Transverse colon (tissue), 4 donors: ENCODE measurements around the gene HSPB1. TPM values are rescaled to one million over a fixed set of nuclear protein-coding genes. Genes with fewer than 3 reads are reported as not detected.

ENCODE experiments used
- DNase-seq: peaks from one replicate; pipeline ENCODE4 v3.0.0-alpha.2; 2019
- H3K27ac ChIP-seq, 4 donors: fragments of 200-600 bp; sonication (generic); 2 replicates each; pipeline ENCODE4 v1.5.1; 2016 to 2018; ENCODE audit warnings: inconsistent platforms in 4 of 4
- H3K27me3 ChIP-seq: fragments of 200-600 bp; sonication (generic); 2 replicates; pipeline ENCODE4 v1.5.1; 2017; ENCODE audit warnings: inconsistent platforms
- H3K36me3 ChIP-seq, 4 donors: fragments of 200-600 bp; sonication (generic); 2 replicates each; pipeline ENCODE4 v1.5.1; 2017 to 2019; ENCODE audit warnings: inconsistent platforms in 4 of 4
- H3K4me1 ChIP-seq, 4 donors: fragments of 200-600 bp; sonication (generic); 2 replicates each; pipeline ENCODE4 v1.5.1; 2017 to 2020; ENCODE audit warnings: inconsistent platforms in 4 of 4
- H3K4me3 ChIP-seq, 4 donors: fragments of 200-600 bp; sonication (generic); 1 replicate in 1 of 4; 2 replicates in 3 of 4; pipeline versions ENCODE4 v1.5.1 to v1.6.1; 2017 to 2019; ENCODE audit warnings: inconsistent platforms in 4 of 4
- H3K9me3 ChIP-seq, 2 donors: fragments of 200-600 bp; sonication (generic); 2 replicates each; pipeline ENCODE4 v1.5.1; 2017 to 2019; ENCODE audit warnings: inconsistent platforms in 2 of 2
- CTCF ChIP-seq, 5 experiments: fragments of 200-600 bp in 3 of 5; fragments of 450-650 bp in 2 of 5; sonication (generic) in 3 of 5; IDR thresholded peaks; 1 replicate in 2 of 5; 2 replicates in 3 of 5; pipeline ENCODE4 v1.5.1; 2016 to 2017; ENCODE audit warnings: antibody characterized with exemption in 5 of 5, inconsistent platforms in 3 of 5, mild to moderate bottlenecking in 2 of 5, moderate library complexity in 1 of 5
- EP300 ChIP-seq: sonication (generic); formaldehyde crosslinking; IDR thresholded peaks from one replicate; pipeline ENCODE4 v1.6.1; 2017; ENCODE audit warnings: antibody characterized with exemption, low read depth
- POLR2A ChIP-seq: fragments of 450-650 bp; IDR thresholded peaks from one replicate; pipeline ENCODE4 v1.6.1; 2016; ENCODE audit warnings: antibody characterized with exemption, mild to moderate bottlenecking, moderate library complexity
- POLR2AphosphoS5 ChIP-seq, 3 donors: sonication (generic); formaldehyde crosslinking; IDR thresholded peaks; one replicate each; pipeline ENCODE4 v1.6.1; 2016; ENCODE audit warnings: antibody characterized with exemption in 3 of 3
- WGBS, 2 donors: methylation state at CpG; one replicate each; pipeline ENCODE4 v1.1.5; 2018; ENCODE audit warnings: low coverage in 1 of 2; 5-methylcytosine and 5-hydroxymethylcytosine counted together
- in situ Hi-C, 4 donors: fragments of 200-750 bp; cut with MboI; loops; one replicate each; pipeline versions ENCODE4 v1.15.0 to v1.15.1; 2017; ENCODE audit warnings: low sequenced_read_pairs in 3 of 4, low pct_ligation_motif_present in 1 of 4, low pct_unique_long_range_greater_than_20kb in 1 of 4
- intact Hi-C: fragments of 100-400 bp; cut with DNase I; formaldehyde crosslinking; loops from one replicate; pipeline ENCODE4 v1.15.1; 2023; ENCODE audit warnings: low total_unique reads
- total RNA-seq, 4 donors: library from RNA; depleted of rRNA; stranded (reverse); fragments of >200 nt; gene quantifications; one replicate each; pipeline ENCODE4 v1.1.0, GENCODE V29; 2016

The HSPB1 gene
- total RNA-seq, 4 donors from 2014 or later = 387 to 1,086 (median 519) TPM

- WGBS, 2 donors = 44 to 78% methylated on average over 2 to 8 of the region's 8 CpGs
- TF ChIP-seq POLR2A (no peak), CTCF (IDR thresholded peaks at IDR 0.05) (no peak), EP300 (no peak), POLR2AphosphoS5 (IDR thresholded peaks at IDR 0.05) (no peak)
- Histone ChIP-seq H3K4me1 (peaks cover 7 to 58% (median 32%) of the 10 kb centered on the region in 4 donors), H3K4me3 (no peak overlapping the region), H3K36me3 (peaks cover 0 to 5% (median 2%) of the 10 kb centered on the region in 4 donors), H3K9me3 (no peaks in the 10 kb centered on the region), H3K27me3 (no peaks in the 10 kb centered on the region), H3K27ac (no peak overlapping the region)
- intact Hi-C loops (no loop called here), in situ Hi-C loops (no loop called here)
- DNase-seq = no peak
These were observed 46.9 kb downstream of the HSPB1 start for GRCh38 chr7:76349313-76349885.

- no peak overlapping the region for H3K27ac ChIP-seq
- TF ChIP-seq POLR2A (no peak), CTCF (IDR thresholded peaks at IDR 0.05) (no peak), POLR2AphosphoS5 (IDR thresholded peaks at IDR 0.05) (no peak), EP300 (no peak)
- in situ Hi-C loops (no loop called here), intact Hi-C loops (no loop called here)
- WGBS, 2 donors = 92 to 100% methylated on average over 1 to 7 of the region's 7 CpGs
- no peak overlapping the region for H3K4me3 ChIP-seq
- DNase-seq = no peak
- H3K4me1 ChIP-seq = peaks cover 7 to 62% (median 33%) of the 10 kb centered on the region in 4 donors
- no peaks in the 10 kb centered on the region for H3K27me3 ChIP-seq
- peaks cover 0 to 5% (median 2%) of the 10 kb centered on the region in 4 donors for H3K36me3 ChIP-seq
- H3K9me3 ChIP-seq = no peaks in the 10 kb centered on the region
These were observed 48.9 kb downstream of the HSPB1 start for GRCh38 chr7:76351372-76351771.

- Histone ChIP-seq H3K9me3 (no peaks in the 10 kb centered on the region), H3K4me1 (peaks cover 13 to 62% (median 33%) of the 10 kb centered on the region in 4 donors), H3K27ac (peak overlapping the region in 2 of 4 donors; percentile 8 to 21), H3K27me3 (no peaks in the 10 kb centered on the region), H3K36me3 (peaks cover 0 to 3% (median under 1%) of the 10 kb centered on the region in 4 donors), H3K4me3 (no peak overlapping the region)
- DNase-seq = no peak
- no peak for TF ChIP-seq POLR2AphosphoS5 (IDR thresholded peaks at IDR 0.05)
- no peak for TF ChIP-seq POLR2A
- TF ChIP-seq EP300 = no peak
- TF ChIP-seq CTCF (IDR thresholded peaks at IDR 0.05) = no peak
- in situ Hi-C loops = no loop called here
- intact Hi-C loops = no loop called here
- WGBS, 2 donors = 53 to 61% methylated on average over 2 to 6 of the region's 6 CpGs
These were observed 49.7 kb downstream of the HSPB1 start for GRCh38 chr7:76352193-76352592.

- no peak for TF ChIP-seq POLR2AphosphoS5 (IDR thresholded peaks at IDR 0.05)
- TF ChIP-seq EP300 = no peak
- TF ChIP-seq POLR2A = no peak
- no peak for TF ChIP-seq CTCF (IDR thresholded peaks at IDR 0.05)
- in situ Hi-C loops = no loop called here
- Histone ChIP-seq H3K4me1 (peaks cover 14 to 55% (median 34%) of the 10 kb centered on the region in 4 donors), H3K27me3 (no peaks in the 10 kb centered on the region), H3K27ac (no peak overlapping the region), H3K36me3 (no peaks in the 10 kb centered on the region), H3K9me3 (no peaks in the 10 kb centered on the region), H3K4me3 (no peak overlapping the region)
- intact Hi-C loops = no loop called here
- 93 to 100% methylated on average over 2 to 5 of the region's 5 CpGs for WGBS, 2 donors
- DNase-seq = no peak
These were observed 51.3 kb downstream of the HSPB1 start for GRCh38 chr7:76353744-76354143.

Other genes starting within 250 kb of the HSPB1 start
- 1 to 10 TPM in 2 of 4 donors, under 1 TPM in 1, not detected in 1; 0.82 to 1.4 (median 1.1) TPM for gene SRRM3, start 100.8 kb upstream of the HSPB1 start, total RNA-seq
- 10 to 100 TPM; 35.9 to 71.6 (median 48.2) TPM for gene YWHAG, start 56.3 kb downstream of the HSPB1 start, total RNA-seq
- under 1 TPM in 1 of 4 donors, not detected in 3; 0.41 TPM for gene SSC4D, start 107.0 kb downstream of the HSPB1 start, total RNA-seq
- gene ZP3, start 122.3 kb downstream of the HSPB1 start, total RNA-seq = 1 to 10 TPM in 2 of 4 donors, not detected in 2; 3.0 to 3.4 TPM
- gene DTX2, start 159.0 kb downstream of the HSPB1 start, total RNA-seq = 100 to 1,000 TPM in 2 of 4 donors, 10 to 100 TPM in 2; 73.0 to 169 (median 119) TPM
- 10 to 100 TPM in 1 of 4 donors, 1 to 10 TPM in 2, not detected in 1; 3.0 to 11.6 (median 4.9) TPM for gene UPK3B, start 207.9 kb downstream of the HSPB1 start, total RNA-seq
- gene SPDYE16, start 240.6 kb downstream of the HSPB1 start, total RNA-seq = not detected